ENCODE results near the gene TEX51. TPM values are rescaled to one million over a fixed set of nuclear protein-coding genes. Genes with fewer than 3 reads are reported as not detected.

The TEX51 gene
- polyA plus RNA-seq, 1 experiment = not detected

- CTCF ChIA-PET = no interaction called here
These were observed 15.0 kb upstream of the TEX51 start for GRCh38 chr2:126883666-126884040.

GRCh38 chr2:126884861-126885750 is 13.6 kb upstream of the TEX51 start:
- CTCF ChIA-PET = interaction anchor here (0.9 kb wide), 1 partner anchor 19 kb away, joined by 3 read pairs; no protein-coding TSS in a partner anchor
- POLR2A ChIA-PET = no interaction called here
- no peak overlapping the region for H3K4me3 ChIP-seq (ENCODE audit: low read depth, low read length)
- no peaks in the 10 kb centered on the region for H3K36me3 ChIP-seq (ENCODE audit: control insufficient read depth, insufficient read depth, low read length)
- no peak for DNase-seq (ENCODE audit: low read depth)
- peaks cover 1% of the 10 kb centered on the region for H3K27me3 ChIP-seq (ENCODE audit: control insufficient read depth, insufficient read depth, low read length)
- TF ChIP-seq CTCF (IDR thresholded peaks at IDR 0.05; ENCODE audit: insufficient read depth, low read depth, low read length) = no peak

More at GRCh38 chr2:126883666-126884040, 15.0 kb upstream of the TEX51 start:
- Histone ChIP-seq H3K27me3 (ENCODE audit: control insufficient read depth, insufficient read depth, low read length) (peaks cover 1% of the 10 kb centered on the region), H3K36me3 (ENCODE audit: control insufficient read depth, insufficient read depth, low read length) (no peaks in the 10 kb centered on the region), H3K4me3 (ENCODE audit: low read depth, low read length) (no peak overlapping the region)
- no peak for DNase-seq (ENCODE audit: low read depth)
- no peak for TF ChIP-seq CTCF (IDR thresholded peaks at IDR 0.05; ENCODE audit: insufficient read depth, low read depth, low read length)
- POLR2A ChIA-PET = no interaction called here

GRCh38 chr2:126885751-126886210 is 12.9 kb upstream of the TEX51 start:
- ChIA-PET CTCF (interaction anchor here (0.6 to 1.0 kb wide), 3 partner anchors 11 to 68 kb away, joined by 3 to 4 read pairs (median 3); no protein-coding TSS in a partner anchor), POLR2A (no interaction called here)
- H3K4me3 ChIP-seq (ENCODE audit: low read depth, low read length) = peak overlapping the region; percentile 26
- no peak for DNase-seq (ENCODE audit: low read depth)
- TF ChIP-seq CTCF (IDR thresholded peaks at IDR 0.05; ENCODE audit: insufficient read depth, low read depth, low read length) = no peak
- H3K27me3 ChIP-seq (ENCODE audit: control insufficient read depth, insufficient read depth, low read length) = peaks cover 1% of the 10 kb centered on the region
- no peaks in the 10 kb centered on the region for H3K36me3 ChIP-seq (ENCODE audit: control insufficient read depth, insufficient read depth, low read length)

- H3K4me3 ChIP-seq (ENCODE audit: low read depth, low read length) = peak overlapping the region; percentile 26
These were observed 12.3 kb upstream of the TEX51 start for GRCh38 chr2:126886211-126886915.

More at GRCh38 chr2:126886211-126886915, 12.3 kb upstream of the TEX51 start:
- peaks cover 1% of the 10 kb centered on the region for H3K27me3 ChIP-seq (ENCODE audit: control insufficient read depth, insufficient read depth, low read length)
- ChIA-PET CTCF (interaction anchor here (0.6 to 1.5 kb wide), 5 partner anchors 8 to 85 kb away, joined by 3 to 4 read pairs (median 3); no protein-coding TSS in a partner anchor), POLR2A (no interaction called here)
- no peaks in the 10 kb centered on the region for H3K36me3 ChIP-seq (ENCODE audit: control insufficient read depth, insufficient read depth, low read length)
- DNase-seq (ENCODE audit: low read depth) = no peak
- TF ChIP-seq CTCF (IDR thresholded peaks at IDR 0.05; ENCODE audit: insufficient read depth, low read depth, low read length) = peak; percentile 55

Data from BJ (cell line).